Neural cell (in vitro differentiated cells): ENCODE data around the gene INPPL1. TPM values are rescaled to one million over a fixed set of nuclear protein-coding genes. Genes with fewer than 3 reads are reported as not detected.
A peak's percentile ranks its signal among the peaks of the same experiment; 100 is the strongest.

ENCODE experiments used
- H2AFZ ChIP-seq: fragments of 200-600, 300-800 bp; sonication (generic), shearing (Covaris generic); 2 replicates; pipeline ENCODE4 v1.6.0; 2014; ENCODE audit warnings: low read depth, mild to moderate bottlenecking, antibody characterized with exemption, low read length, moderate library complexity
- H3F3A ChIP-seq: fragments of 200-600 bp; shearing (Covaris generic); 2 replicates; pipeline ENCODE4 v1.6.1; 2016; ENCODE audit warnings: mild to moderate bottlenecking, moderate library complexity, mixed read lengths, antibody characterized with exemption, low read length; ENCODE audit not compliant: insufficient read depth, poor library complexity, severe bottlenecking
- H3K27ac ChIP-seq: fragments of 200-600, 300-800 bp; sonication (generic), shearing (Covaris generic); 2 replicates; pipeline ENCODE4 v1.5.1; 2014; ENCODE audit warnings: mild to moderate bottlenecking, low read length, moderate library complexity
- H3K27me3 ChIP-seq: fragments of 300-800, 200-600 bp; sonication (generic), shearing (Covaris generic); 2 replicates; pipeline ENCODE4 v1.6.0; 2014; ENCODE audit warnings: mild to moderate bottlenecking, low read depth, low read length, moderate library complexity; ENCODE audit not compliant: insufficient read depth
- H3K36me3 ChIP-seq: fragments of 300-800, 200-600 bp; sonication (generic), shearing (Covaris generic); 2 replicates; pipeline ENCODE4 v1.5.1; 2014; ENCODE audit warnings: mild to moderate bottlenecking, antibody characterized with exemption, low read length, moderate library complexity; ENCODE audit not compliant: insufficient read depth
- H3K4me2 ChIP-seq: fragments of 300-800, 200-600 bp; sonication (generic), shearing (Covaris generic); 2 replicates; pipeline ENCODE4 v1.6.0; 2014; ENCODE audit warnings: mild to moderate bottlenecking, low read length
- H3K4me3 ChIP-seq: fragments of 300-800, 200-600 bp; sonication (generic), shearing (Covaris generic); 2 replicates; pipeline ENCODE4 v1.5.1; 2014; ENCODE audit warnings: mild to moderate bottlenecking, low read length, moderate library complexity
- H3K79me2 ChIP-seq: fragments of 200-600 bp; shearing (Covaris generic); replicated peaks from 2 replicates; pipeline ENCODE4 v1.6.0; 2014; ENCODE audit warnings: mild to moderate bottlenecking, low read length, moderate library complexity; ENCODE audit not compliant: insufficient read depth
- H3K9ac ChIP-seq: fragments of 300-800, 200-600 bp; sonication (generic), shearing (Covaris generic); 2 replicates; pipeline ENCODE4 v1.6.1; 2016; ENCODE audit warnings: mild to moderate bottlenecking, low read length, mixed read lengths
- H3K9me2 ChIP-seq: fragments of 200-600 bp; shearing (Covaris generic); 2 replicates; pipeline ENCODE4 v1.6.1; 2016; ENCODE audit warnings: mild to moderate bottlenecking, low read length, mixed read lengths; ENCODE audit not compliant: insufficient read depth
- H3K9me3 ChIP-seq: fragments of 200-600, 300-800 bp; sonication (generic), shearing (Covaris generic); 2 replicates; pipeline ENCODE4 v1.6.1; 2016; ENCODE audit warnings: mild to moderate bottlenecking, mixed run types, low read length, moderate library complexity, mixed read lengths
- H4K20me1 ChIP-seq: fragments of 200-600 bp; shearing (Covaris generic); 2 replicates; pipeline ENCODE4 v1.6.1; 2016; ENCODE audit warnings: mild to moderate bottlenecking, mixed run types; ENCODE audit not compliant: insufficient read depth
- EP300 ChIP-seq: fragments of 450-650 bp; conservative IDR thresholded peaks from 2 replicates; pipeline ENCODE4 v1.6.1; 2014; ENCODE audit warnings: antibody characterized with exemption, mild to moderate bottlenecking, moderate library complexity; ENCODE audit not compliant: poor library complexity, severe bottlenecking
- EZH2 ChIP-seq: fragments of 200-600, 300-800 bp; shearing (Covaris generic), sonication (generic); IDR thresholded peaks from 2 replicates; pipeline ENCODE4 v1.6.1; 2014; ENCODE audit warnings: antibody characterized with exemption, low read length, borderline replicate concordance, mild to moderate bottlenecking; ENCODE audit not compliant: insufficient read depth, poor library complexity, severe bottlenecking
- MXI1 ChIP-seq: fragments of 450-650 bp; conservative IDR thresholded peaks from 2 replicates; pipeline ENCODE4 v1.6.1; 2014; ENCODE audit warnings: antibody characterized with exemption, mild to moderate bottlenecking; ENCODE audit not compliant: poor library complexity, severe bottlenecking
- POLR2AphosphoS5 ChIP-seq: IDR thresholded peaks from 2 replicates; pipeline ENCODE4 v1.6.1; 2012
- RAD21 ChIP-seq: fragments of 450-650 bp; conservative IDR thresholded peaks from 2 replicates; pipeline ENCODE4 v1.6.1; 2014; ENCODE audit warnings: antibody characterized with exemption, mild to moderate bottlenecking, moderate library complexity
- SMC3 ChIP-seq: fragments of 450-650 bp; conservative IDR thresholded peaks from 2 replicates; pipeline ENCODE4 v1.6.1; 2014; ENCODE audit warnings: antibody characterized with exemption, mild to moderate bottlenecking, moderate library complexity; ENCODE audit not compliant: poor library complexity
- TAF1 ChIP-seq: IDR thresholded peaks from 2 replicates; pipeline ENCODE4 v1.6.1; 2012; ENCODE audit warnings: low read depth
- polyA plus RNA-seq: library from polyadenylated mRNA; depleted of rRNA; stranded (reverse); fragments of >200 nt; gene quantifications from 2 replicates; pipeline ENCODE4 v1.2.3, GENCODE V29; 2014
- TF ChIP-seq, protein P1 (sequence below): IDR thresholded peaks from 2 replicates; pipeline ENCODE4 v1.6.1; 2012; ENCODE audit warnings: borderline replicate concordance
- TF ChIP-seq, protein P2 (sequence below): fragments of 450-650 bp; IDR thresholded peaks from 2 replicates; pipeline ENCODE4 v1.5.1; 2014; ENCODE audit warnings: antibody characterized with exemption, mild to moderate bottlenecking, moderate library complexity; ENCODE audit not compliant: poor library complexity, severe bottlenecking

The INPPL1 gene
- polyA plus RNA-seq, 1 donor from 2014 or later: 2.0 TPM

DNA sequence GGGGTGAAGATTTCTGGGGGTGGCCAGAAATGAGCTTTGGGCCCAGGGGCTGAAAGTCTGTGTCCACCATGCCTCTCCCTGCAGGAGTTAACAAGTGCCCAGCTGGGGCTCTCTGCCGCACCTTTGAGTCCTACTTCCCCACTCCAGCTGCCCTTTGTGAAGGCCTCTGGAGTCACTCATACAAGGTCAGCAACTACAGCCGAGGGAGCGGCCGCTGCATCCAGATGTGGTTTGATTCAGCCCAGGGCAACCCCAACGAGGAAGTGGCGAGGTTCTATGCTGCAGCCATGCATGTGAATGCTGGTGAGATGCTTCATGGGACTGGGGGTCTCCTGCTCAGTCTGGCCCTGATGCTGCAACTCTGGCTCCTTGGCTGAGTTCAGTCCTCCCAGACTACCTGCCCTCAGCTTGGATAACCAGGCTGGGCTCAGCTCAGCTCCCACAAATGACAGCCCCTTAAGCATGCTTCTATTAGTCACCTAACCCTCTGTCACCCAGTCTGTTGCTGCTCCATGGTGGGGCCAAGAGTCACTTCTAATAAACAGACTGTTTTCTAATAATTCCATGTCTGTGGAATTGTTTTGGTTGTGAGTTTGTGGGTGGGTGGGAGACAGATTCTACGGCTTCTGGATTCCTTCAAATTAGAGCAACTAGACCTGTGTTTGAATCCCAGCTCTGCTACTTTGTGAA, 3.0 kb upstream of the INPPL1 start:
- Histone ChIP-seq H3K9ac (no peak overlapping the region), H3F3A (no peaks in the 10 kb centered on the region), H3K9me2 (no peaks in the 10 kb centered on the region), H3K79me2 (peaks cover 13% of the 10 kb centered on the region), H3K36me3 (no peaks in the 10 kb centered on the region), H3K4me2 (no peak overlapping the region), H2AFZ (no peak overlapping the region), H3K27me3 (peaks cover 34% of the 10 kb centered on the region), H3K27ac (no peak overlapping the region), H3K9me3 (no peaks in the 10 kb centered on the region), H3K4me3 (no peak overlapping the region), H4K20me1 (no peaks in the 10 kb centered on the region)
- TF ChIP-seq EZH2 (no peak), POLR2AphosphoS5 (no peak), EP300 (no peak), TAF1 (no peak), MXI1 (no peak), RAD21 (no peak), SMC3 (no peak)
- TF ChIP-seq, protein P1, sequence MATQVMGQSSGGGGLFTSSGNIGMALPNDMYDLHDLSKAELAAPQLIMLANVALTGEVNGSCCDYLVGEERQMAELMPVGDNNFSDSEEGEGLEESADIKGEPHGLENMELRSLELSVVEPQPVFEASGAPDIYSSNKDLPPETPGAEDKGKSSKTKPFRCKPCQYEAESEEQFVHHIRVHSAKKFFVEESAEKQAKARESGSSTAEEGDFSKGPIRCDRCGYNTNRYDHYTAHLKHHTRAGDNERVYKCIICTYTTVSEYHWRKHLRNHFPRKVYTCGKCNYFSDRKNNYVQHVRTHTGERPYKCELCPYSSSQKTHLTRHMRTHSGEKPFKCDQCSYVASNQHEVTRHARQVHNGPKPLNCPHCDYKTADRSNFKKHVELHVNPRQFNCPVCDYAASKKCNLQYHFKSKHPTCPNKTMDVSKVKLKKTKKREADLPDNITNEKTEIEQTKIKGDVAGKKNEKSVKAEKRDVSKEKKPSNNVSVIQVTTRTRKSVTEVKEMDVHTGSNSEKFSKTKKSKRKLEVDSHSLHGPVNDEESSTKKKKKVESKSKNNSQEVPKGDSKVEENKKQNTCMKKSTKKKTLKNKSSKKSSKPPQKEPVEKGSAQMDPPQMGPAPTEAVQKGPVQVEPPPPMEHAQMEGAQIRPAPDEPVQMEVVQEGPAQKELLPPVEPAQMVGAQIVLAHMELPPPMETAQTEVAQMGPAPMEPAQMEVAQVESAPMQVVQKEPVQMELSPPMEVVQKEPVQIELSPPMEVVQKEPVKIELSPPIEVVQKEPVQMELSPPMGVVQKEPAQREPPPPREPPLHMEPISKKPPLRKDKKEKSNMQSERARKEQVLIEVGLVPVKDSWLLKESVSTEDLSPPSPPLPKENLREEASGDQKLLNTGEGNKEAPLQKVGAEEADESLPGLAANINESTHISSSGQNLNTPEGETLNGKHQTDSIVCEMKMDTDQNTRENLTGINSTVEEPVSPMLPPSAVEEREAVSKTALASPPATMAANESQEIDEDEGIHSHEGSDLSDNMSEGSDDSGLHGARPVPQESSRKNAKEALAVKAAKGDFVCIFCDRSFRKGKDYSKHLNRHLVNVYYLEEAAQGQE: no peak
- TF ChIP-seq, protein P2, sequence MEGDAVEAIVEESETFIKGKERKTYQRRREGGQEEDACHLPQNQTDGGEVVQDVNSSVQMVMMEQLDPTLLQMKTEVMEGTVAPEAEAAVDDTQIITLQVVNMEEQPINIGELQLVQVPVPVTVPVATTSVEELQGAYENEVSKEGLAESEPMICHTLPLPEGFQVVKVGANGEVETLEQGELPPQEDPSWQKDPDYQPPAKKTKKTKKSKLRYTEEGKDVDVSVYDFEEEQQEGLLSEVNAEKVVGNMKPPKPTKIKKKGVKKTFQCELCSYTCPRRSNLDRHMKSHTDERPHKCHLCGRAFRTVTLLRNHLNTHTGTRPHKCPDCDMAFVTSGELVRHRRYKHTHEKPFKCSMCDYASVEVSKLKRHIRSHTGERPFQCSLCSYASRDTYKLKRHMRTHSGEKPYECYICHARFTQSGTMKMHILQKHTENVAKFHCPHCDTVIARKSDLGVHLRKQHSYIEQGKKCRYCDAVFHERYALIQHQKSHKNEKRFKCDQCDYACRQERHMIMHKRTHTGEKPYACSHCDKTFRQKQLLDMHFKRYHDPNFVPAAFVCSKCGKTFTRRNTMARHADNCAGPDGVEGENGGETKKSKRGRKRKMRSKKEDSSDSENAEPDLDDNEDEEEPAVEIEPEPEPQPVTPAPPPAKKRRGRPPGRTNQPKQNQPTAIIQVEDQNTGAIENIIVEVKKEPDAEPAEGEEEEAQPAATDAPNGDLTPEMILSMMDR: no peak

DNA sequence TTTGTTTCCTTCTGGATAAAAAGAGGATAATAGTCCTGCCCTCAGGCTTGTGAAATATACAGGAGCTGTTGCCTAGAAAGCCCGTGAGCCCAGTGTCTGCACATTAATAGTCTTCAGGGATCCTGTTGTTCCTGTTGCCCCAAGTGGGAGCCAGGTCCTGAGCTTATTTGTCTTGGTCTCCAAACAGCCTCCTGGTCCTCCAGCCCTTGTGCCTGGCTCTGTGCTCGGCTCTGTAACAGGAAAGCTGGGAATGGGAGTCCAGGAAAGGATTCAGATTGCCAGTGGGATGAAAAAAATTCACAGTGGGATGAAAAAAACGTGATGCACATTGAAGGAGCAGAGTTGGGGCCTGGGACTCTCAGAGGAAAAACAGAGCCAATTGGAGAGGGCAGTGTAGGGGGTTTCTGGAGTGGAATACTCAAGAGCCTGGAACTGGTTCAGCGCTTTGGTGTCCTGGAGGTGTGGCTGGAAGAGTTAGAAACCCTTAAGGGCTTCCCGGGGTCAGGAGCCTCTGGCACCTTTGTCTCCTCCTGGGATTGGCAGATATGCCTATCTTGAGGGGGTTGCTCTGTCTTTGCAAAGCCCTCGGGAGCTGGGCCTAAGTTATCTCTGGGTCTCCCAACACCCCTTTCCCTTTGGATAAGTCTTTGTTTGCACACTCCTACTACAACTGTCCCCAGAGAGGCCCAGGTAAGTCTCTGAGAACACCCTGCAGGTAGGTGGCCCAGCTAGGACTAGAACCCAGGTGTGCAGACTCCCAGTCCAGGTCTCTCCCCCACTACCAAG, 2.3 kb upstream of the INPPL1 start:
- no peaks in the 10 kb centered on the region for H3K9me2 ChIP-seq
- TF ChIP-seq SMC3 (no peak), TAF1 (no peak), POLR2AphosphoS5 (no peak), RAD21 (no peak), MXI1 (no peak), EZH2 (no peak), EP300 (no peak)
- TF ChIP-seq, protein P1: no peak
- TF ChIP-seq, protein P2: no peak
- H2AFZ ChIP-seq: no peak overlapping the region
- no peak overlapping the region for H3K27ac ChIP-seq
- no peaks in the 10 kb centered on the region for H3K36me3 ChIP-seq
- H4K20me1 ChIP-seq: no peaks in the 10 kb centered on the region
- H3K4me2 ChIP-seq: no peak overlapping the region
- H3K4me3 ChIP-seq: peak overlapping the region; percentile 70
- H3K79me2 ChIP-seq: peaks cover 13% of the 10 kb centered on the region
- H3K9ac ChIP-seq: no peak overlapping the region
- H3K27me3 ChIP-seq: peaks cover 34% of the 10 kb centered on the region
- H3K9me3 ChIP-seq: no peaks in the 10 kb centered on the region
- H3F3A ChIP-seq: no peaks in the 10 kb centered on the region
